ENCODE results near the gene RGS11. TPM values are rescaled to one million over a fixed set of nuclear protein-coding genes. Genes with fewer than 3 reads are reported as not detected.

RGS11 gene
- total RNA-seq, 4 donors from 2014 or later: 7.1 to 18.2 (median 11.0) TPM

GRCh38 chr16:321532-321931 is 45.8 kb upstream of the RGS11 start:
- peaks cover 0 to 29% (median 16%) of the 10 kb centered on the region in 4 donors for H3K36me3 ChIP-seq
- H3K4me3 ChIP-seq: no peak overlapping the region
- TF ChIP-seq EP300 (IDR thresholded peaks at IDR 0.05) (no peak), POLR2AphosphoS5 (IDR thresholded peaks at IDR 0.05) (no peak), POLR2A (IDR thresholded peaks at IDR 0.05; ENCODE audit: low read depth) (no peak), CTCF (IDR thresholded peaks at IDR 0.05) (no peak)
- H3K9me3 ChIP-seq: no peaks in the 10 kb centered on the region
- no peak overlapping the region for H3K27ac ChIP-seq (replicated peaks in 1 of 4)
- peaks cover 11 to 42% (median 16%) of the 10 kb centered on the region in 4 donors for H3K4me1 ChIP-seq
- intact Hi-C loops (cut with DNase I): no loop called here
- no peaks in the 10 kb centered on the region for H3K27me3 ChIP-seq
- WGBS: 77% methylated on average over 9 of the region's 9 CpGs
- DNase-seq (ENCODE audit: extremely low spot score): no peak

GRCh38 chr16:320206-320605 is 44.5 kb upstream of the RGS11 start:
- no peaks in the 10 kb centered on the region for H3K9me3 ChIP-seq
- no peak overlapping the region for H3K4me3 ChIP-seq
- H3K27me3 ChIP-seq: no peaks in the 10 kb centered on the region
- intact Hi-C loops (cut with DNase I): no loop called here
- H3K27ac ChIP-seq (replicated peaks in 1 of 4): no peak overlapping the region
- TF ChIP-seq POLR2A (IDR thresholded peaks at IDR 0.05; ENCODE audit: low read depth) (no peak), CTCF (IDR thresholded peaks at IDR 0.05) (no peak), POLR2AphosphoS5 (IDR thresholded peaks at IDR 0.05) (no peak), EP300 (IDR thresholded peaks at IDR 0.05) (no peak)
- H3K4me1 ChIP-seq: peaks cover 8 to 32% (median 10%) of the 10 kb centered on the region in 4 donors
- WGBS: 88% methylated on average over 5 of the region's 5 CpGs
- DNase-seq (ENCODE audit: extremely low spot score): no peak
- H3K36me3 ChIP-seq: peaks cover 0 to 26% (median 13%) of the 10 kb centered on the region in 4 donors

GRCh38 chr16:318628-319027 is 42.9 kb upstream of the RGS11 start:
- WGBS: 88% methylated on average over 20 of the region's 22 CpGs
- Histone ChIP-seq H3K4me1 (peaks cover 0 to 16% (median 0%) of the 10 kb centered on the region in 4 donors), H3K4me3 (no peak overlapping the region), H3K9me3 (no peaks in the 10 kb centered on the region), H3K36me3 (peaks cover 4 to 34% (median 22%) of the 10 kb centered on the region in 4 donors), H3K27me3 (no peaks in the 10 kb centered on the region), H3K27ac (replicated peaks in 1 of 4) (no peak overlapping the region)
- intact Hi-C loops (cut with DNase I): no loop called here
- DNase-seq (ENCODE audit: extremely low spot score): no peak
- no peak for TF ChIP-seq POLR2A (IDR thresholded peaks at IDR 0.05; ENCODE audit: low read depth)
- no peak for TF ChIP-seq POLR2AphosphoS5 (IDR thresholded peaks at IDR 0.05)
- TF ChIP-seq EP300 (IDR thresholded peaks at IDR 0.05): no peak
- no peak for TF ChIP-seq CTCF (IDR thresholded peaks at IDR 0.05)

- WGBS: 82% methylated on average over 1 of the region's 5 CpGs
- intact Hi-C loops (cut with DNase I): no loop called here
- H3K27me3 ChIP-seq: no peaks in the 10 kb centered on the region
- no peak for DNase-seq (ENCODE audit: extremely low spot score)
- peaks cover 0 to 12% (median 0%) of the 10 kb centered on the region in 4 donors for H3K4me1 ChIP-seq
- H3K4me3 ChIP-seq: no peak overlapping the region
- peaks cover 9 to 45% (median 33%) of the 10 kb centered on the region in 4 donors for H3K36me3 ChIP-seq
- no peaks in the 10 kb centered on the region for H3K9me3 ChIP-seq
- no peak overlapping the region for H3K27ac ChIP-seq (replicated peaks in 1 of 4)
- TF ChIP-seq CTCF (IDR thresholded peaks at IDR 0.05) (no peak), EP300 (IDR thresholded peaks at IDR 0.05) (no peak), POLR2AphosphoS5 (IDR thresholded peaks at IDR 0.05) (no peak), POLR2A (IDR thresholded peaks at IDR 0.05; ENCODE audit: low read depth) (no peak)
Measured at GRCh38 chr16:317583-317982, 41.8 kb upstream of the RGS11 start.
